ENCODE measurements around the gene TTLL7. TPM values are rescaled to one million over a fixed set of nuclear protein-coding genes. Genes with fewer than 3 reads are reported as not detected.
A peak's percentile ranks its signal among the peaks of the same experiment; 100 is the strongest.

Gene TTLL7
- total and polyA plus RNA-seq, 9 of the 15 experiments (the other 6 are each of a cell fraction or from before 2014, with no cell fraction given): 0.63 to 2.6 (median 1.7) TPM

DNA sequence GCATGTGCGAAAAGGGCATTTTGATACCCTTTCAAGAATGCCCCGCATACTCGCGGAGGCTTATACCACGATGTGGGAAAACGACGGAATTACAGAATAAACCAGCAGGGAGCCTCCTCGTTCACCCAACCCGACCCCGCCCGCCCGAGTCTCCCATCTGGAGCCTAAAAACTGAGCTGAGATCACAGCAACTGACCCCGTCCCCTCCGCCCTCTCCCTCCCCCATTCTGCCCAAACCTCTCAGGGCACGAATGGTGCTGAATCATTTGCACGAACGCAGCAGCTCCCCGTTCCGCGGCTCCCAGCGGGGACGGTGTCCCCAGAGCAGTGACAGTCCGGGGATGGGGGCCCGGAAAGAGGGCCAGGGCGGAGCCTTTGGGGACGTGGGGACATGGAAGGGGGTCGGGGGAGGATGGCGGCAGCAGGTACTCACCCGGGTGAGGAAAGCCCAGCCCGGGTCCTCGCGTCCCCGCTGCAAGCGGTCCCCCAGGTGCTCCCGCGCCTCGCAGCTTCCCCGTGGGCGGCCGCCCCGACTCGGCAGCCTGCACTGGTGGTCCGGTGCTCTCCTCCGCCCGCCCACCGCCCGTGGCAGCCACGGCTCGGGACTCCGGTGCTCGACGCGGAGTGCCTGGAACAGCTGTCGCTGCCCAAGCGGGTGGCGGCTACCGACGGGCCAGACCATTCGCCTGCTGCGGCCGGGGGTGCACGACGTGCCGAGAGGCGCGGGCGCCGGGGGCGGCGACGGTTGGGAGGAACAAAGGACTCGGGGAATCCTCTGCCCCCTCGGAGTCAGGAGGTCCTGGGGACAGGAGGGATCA lies at the start of gene TTLL7 (continued):
- TF ChIP-seq OTX1 (CRISPR knock-in tag; IDR thresholded peaks at IDR 0.05) (no peak), ZNF780A (CRISPR knock-in tag; IDR thresholded peaks at IDR 0.05) (no peak), HNRNPH1 (optimal IDR thresholded peaks at IDR 0.05; ENCODE audit: low read depth, low read length) (no peak), JUN (IDR thresholded peaks at IDR 0.05; ENCODE audit: borderline replicate concordance, low read depth, low read length) (no peak), JUN (CRISPR knock-in tag; IDR thresholded peaks at IDR 0.05; ENCODE audit: borderline replicate concordance) (no peak), HEY1 (CRISPR knock-in tag; IDR thresholded peaks at IDR 0.05; ENCODE audit: borderline replicate concordance) (no peak), KAT7 (CRISPR knock-in tag; IDR thresholded peaks at IDR 0.05; ENCODE audit: borderline replicate concordance) (no peak), TCFL5 (CRISPR knock-in tag; conservative IDR thresholded peaks at IDR 0.05) (no peak), FOXK1 (CRISPR knock-in tag; IDR thresholded peaks at IDR 0.05; ENCODE audit: borderline replicate concordance) (no peak), SRSF7 (optimal IDR thresholded peaks at IDR 0.05; ENCODE audit: low read depth, low read length) (no peak), SREBF1 (IDR thresholded peaks at IDR 0.05; ENCODE audit: borderline replicate concordance, low read depth, low read length) (0 out of 2 replicates have a peak, but pooled peaks have one; percentile 65), SMC3 (conservative IDR thresholded peaks at IDR 0.05; ENCODE audit: insufficient read depth, low read depth, low read length) (no peak), SAP30 (IDR thresholded peaks at IDR 0.05; ENCODE audit: borderline replicate concordance, insufficient read depth, low read depth, low read length, poor library complexity, severe bottlenecking) (no peak), NFIX (CRISPR knock-in tag; IDR thresholded peaks at IDR 0.05; ENCODE audit: low read depth) (no peak), ZSCAN29 (IDR thresholded peaks at IDR 0.05) (no peak), ZNF644 (tag; IDR thresholded peaks at IDR 0.05; ENCODE audit: low read depth) (no peak), ZNF3 (CRISPR knock-in tag; IDR thresholded peaks at IDR 0.05) (no peak), ZZZ3 (IDR thresholded peaks at IDR 0.05) (no peak), MAZ (CRISPR knock-in tag; conservative IDR thresholded peaks at IDR 0.05 in 1 of 2, IDR thresholded peaks at IDR 0.05 in 1 of 2) (peak; percentile 67 to 68; a peak in 2 of 4 replicates), NCOA4 (IDR thresholded peaks at IDR 0.05; ENCODE audit: partially characterized antibody) (no peak), PPARD (CRISPR knock-in tag; IDR thresholded peaks at IDR 0.05) (no peak), RBM39 (optimal IDR thresholded peaks at IDR 0.05; ENCODE audit: low read depth, low read length) (no peak)
- TF ChIP-seq, protein P1, sequence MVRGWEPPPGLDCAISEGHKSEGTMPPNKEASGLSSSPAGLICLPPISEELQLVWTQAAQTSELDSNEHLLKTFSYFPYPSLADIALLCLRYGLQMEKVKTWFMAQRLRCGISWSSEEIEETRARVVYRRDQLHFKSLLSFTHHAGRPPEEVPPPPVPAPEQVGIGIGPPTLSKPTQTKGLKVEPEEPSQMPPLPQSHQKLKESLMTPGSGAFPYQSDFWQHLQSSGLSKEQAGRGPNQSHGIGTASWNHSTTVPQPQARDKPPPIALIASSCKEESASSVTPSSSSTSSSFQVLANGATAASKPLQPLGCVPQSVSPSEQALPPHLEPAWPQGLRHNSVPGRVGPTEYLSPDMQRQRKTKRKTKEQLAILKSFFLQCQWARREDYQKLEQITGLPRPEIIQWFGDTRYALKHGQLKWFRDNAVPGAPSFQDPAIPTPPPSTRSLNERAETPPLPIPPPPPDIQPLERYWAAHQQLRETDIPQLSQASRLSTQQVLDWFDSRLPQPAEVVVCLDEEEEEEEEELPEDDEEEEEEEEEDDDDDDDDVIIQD (CRISPR knock-in tag; IDR thresholded peaks at IDR 0.05): no peak
- TF ChIP-seq, protein P2, sequence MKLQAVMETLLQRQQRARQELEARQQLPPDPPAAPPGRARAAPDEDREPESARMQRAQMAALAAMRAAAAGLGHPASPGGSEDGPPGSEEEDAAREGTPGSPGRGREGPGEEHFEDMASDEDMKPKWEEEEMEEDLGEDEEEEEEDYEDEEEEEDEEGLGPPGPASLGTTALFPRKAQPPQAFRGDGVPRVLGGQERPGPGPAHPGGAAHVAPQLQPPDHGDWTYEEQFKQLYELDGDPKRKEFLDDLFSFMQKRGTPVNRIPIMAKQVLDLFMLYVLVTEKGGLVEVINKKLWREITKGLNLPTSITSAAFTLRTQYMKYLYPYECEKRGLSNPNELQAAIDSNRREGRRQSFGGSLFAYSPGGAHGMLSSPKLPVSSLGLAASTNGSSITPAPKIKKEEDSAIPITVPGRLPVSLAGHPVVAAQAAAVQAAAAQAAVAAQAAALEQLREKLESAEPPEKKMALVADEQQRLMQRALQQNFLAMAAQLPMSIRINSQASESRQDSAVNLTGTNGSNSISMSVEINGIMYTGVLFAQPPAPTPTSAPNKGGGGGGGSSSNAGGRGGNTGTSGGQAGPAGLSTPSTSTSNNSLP (IDR thresholded peaks at IDR 0.05; ENCODE audit: borderline replicate concordance, low read depth, low read length): no peak
- TF ChIP-seq, protein P3, sequence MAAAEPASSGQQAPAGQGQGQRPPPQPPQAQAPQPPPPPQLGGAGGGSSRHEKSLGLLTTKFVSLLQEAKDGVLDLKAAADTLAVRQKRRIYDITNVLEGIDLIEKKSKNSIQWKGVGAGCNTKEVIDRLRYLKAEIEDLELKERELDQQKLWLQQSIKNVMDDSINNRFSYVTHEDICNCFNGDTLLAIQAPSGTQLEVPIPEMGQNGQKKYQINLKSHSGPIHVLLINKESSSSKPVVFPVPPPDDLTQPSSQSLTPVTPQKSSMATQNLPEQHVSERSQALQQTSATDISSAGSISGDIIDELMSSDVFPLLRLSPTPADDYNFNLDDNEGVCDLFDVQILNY (CRISPR knock-in tag; IDR thresholded peaks at IDR 0.05): no peak
